ENCODE data around the gene MRPL30.

DNA sequence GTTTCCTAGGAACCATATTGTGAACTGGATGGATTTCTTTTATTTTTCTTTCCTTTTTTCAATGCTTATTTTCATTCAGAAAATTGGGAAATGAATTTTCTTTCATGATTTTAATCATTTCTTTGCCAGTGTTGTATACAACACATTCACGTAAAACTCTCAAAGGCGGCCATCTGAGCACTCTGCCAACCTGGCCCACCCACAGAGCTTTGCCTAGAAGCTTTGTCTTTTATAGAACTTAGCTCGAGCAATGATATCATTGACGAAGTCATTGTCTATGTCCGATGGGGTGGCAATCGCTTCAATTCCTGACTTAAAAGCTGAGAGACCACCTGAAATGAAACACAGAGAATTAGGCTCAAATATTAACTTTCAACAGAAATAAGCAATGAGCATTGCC is 61.2 kb downstream of the MRPL30 start:
- TF ChIP-seq, protein P1, sequence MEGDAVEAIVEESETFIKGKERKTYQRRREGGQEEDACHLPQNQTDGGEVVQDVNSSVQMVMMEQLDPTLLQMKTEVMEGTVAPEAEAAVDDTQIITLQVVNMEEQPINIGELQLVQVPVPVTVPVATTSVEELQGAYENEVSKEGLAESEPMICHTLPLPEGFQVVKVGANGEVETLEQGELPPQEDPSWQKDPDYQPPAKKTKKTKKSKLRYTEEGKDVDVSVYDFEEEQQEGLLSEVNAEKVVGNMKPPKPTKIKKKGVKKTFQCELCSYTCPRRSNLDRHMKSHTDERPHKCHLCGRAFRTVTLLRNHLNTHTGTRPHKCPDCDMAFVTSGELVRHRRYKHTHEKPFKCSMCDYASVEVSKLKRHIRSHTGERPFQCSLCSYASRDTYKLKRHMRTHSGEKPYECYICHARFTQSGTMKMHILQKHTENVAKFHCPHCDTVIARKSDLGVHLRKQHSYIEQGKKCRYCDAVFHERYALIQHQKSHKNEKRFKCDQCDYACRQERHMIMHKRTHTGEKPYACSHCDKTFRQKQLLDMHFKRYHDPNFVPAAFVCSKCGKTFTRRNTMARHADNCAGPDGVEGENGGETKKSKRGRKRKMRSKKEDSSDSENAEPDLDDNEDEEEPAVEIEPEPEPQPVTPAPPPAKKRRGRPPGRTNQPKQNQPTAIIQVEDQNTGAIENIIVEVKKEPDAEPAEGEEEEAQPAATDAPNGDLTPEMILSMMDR (IDR thresholded peaks at IDR 0.05), result no peak
- TF ChIP-seq SIN3A (IDR thresholded peaks at IDR 0.05; ENCODE audit: borderline replicate concordance, insufficient read depth, low read depth, low read length), result no peak
